Stimulated activated naive B cell treated with anti-CD40 and anti-IgM and Interleukin-4, amounts not matched to agents 10 μg/mL and 1 μg/mL and 100 μg/mL, for 72 hours (primary cell): ENCODE results near the gene VDAC2.
"Not testable (repeated sequence)": the region's sequence is repeated elsewhere in the genome, so short reads cannot be mapped to it uniquely, and the experiment has no call there.

ENCODE experiments used
- ATAC-seq, 2 donors: fragments of 150-1000 bp; cut with Tn5 transposase; replicated peaks; 2 replicates each; pipeline ENCODE4 v1.10.0; 2021; ENCODE audit warnings: moderate library complexity in 1 of 2
- DNase-seq: peaks from one replicate; pipeline ENCODE4 v3.0.0; 2021
- H3K27ac Mint-ChIP-seq: one replicate; pipeline ENCODE4 v1.8.0; 2022; ENCODE audit warnings: mild to moderate bottlenecking, mixed read lengths
- H3K27me3 Mint-ChIP-seq, 2 donors: one replicate each; pipeline ENCODE4 v1.8.0; 2022; ENCODE audit warnings: mixed read lengths in 2 of 2
- H3K36me3 Mint-ChIP-seq, 2 donors: one replicate each; pipeline ENCODE4 v1.8.0; 2022; ENCODE audit warnings: mixed read lengths in 2 of 2, mild to moderate bottlenecking in 1 of 2
- H3K4me1 Mint-ChIP-seq, 2 donors: one replicate each; pipeline ENCODE4 v1.8.0; 2022; ENCODE audit warnings: mixed read lengths in 2 of 2, mild to moderate bottlenecking in 1 of 2
- H3K4me3 Mint-ChIP-seq, 2 donors: one replicate each; pipeline ENCODE4 v1.8.0; 2022; ENCODE audit warnings: mild to moderate bottlenecking in 2 of 2, mixed read lengths in 2 of 2, moderate library complexity in 1 of 2
- H3K9me3 Mint-ChIP-seq, 2 donors: one replicate each; pipeline ENCODE4 v1.8.0; 2022; ENCODE audit warnings: mixed read lengths in 2 of 2, mild to moderate bottlenecking in 1 of 2

Gene VDAC2

DNA sequence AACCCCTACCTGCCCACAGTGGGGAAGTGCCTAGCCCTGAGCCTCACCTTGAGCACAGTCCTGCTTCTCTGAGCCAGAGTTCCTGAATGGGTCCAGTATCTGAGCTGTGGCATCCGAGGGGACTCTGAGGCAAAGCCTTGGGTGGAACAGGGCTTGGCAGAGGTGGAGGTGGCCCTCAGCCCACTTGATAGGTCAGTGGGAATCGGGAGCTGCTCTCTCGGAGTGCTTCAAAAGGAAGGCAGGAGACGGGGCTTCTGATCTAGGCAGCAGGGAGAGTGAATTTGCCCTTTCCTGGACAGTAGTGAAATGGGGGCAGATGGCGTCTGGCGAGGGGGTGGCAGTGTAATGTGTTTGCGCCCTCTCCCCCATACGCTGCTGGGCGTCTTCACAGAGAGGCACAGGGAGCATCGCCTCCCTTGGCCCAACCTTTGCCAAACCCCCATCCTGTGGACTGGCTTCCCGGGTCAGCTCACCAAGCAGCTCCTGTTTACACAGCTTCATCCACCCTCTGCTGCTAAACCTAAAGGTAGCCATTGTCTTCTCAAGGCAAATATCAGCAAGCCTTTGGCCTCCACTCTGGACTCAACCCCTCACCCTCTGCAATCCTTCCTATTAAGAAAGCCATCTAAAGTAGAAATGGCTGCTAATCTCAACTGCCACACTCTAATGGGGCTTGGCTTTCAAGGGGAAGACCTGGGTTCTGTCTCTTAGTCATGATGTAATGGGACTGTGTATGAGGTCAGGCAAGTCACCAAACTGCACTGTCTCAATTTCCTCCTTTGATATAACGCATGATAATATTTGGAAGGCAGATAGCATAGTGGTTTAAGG is 21.1 kb upstream of the VDAC2 start:
- Mint-ChIP-seq H3K9me3 (no peaks in the 10 kb centered on the region), H3K27me3 (no peaks in the 10 kb centered on the region), H3K4me3 (no peak overlapping the region), H3K27ac (peak overlapping the region; percentile 31), H3K4me1 (peaks cover 8 to 11% of the 10 kb centered on the region in 2 donors), H3K36me3 (peaks cover 14 to 36% of the 10 kb centered on the region in 2 donors)
- DNase-seq (no peak), ATAC-seq (no peak)

DNA sequence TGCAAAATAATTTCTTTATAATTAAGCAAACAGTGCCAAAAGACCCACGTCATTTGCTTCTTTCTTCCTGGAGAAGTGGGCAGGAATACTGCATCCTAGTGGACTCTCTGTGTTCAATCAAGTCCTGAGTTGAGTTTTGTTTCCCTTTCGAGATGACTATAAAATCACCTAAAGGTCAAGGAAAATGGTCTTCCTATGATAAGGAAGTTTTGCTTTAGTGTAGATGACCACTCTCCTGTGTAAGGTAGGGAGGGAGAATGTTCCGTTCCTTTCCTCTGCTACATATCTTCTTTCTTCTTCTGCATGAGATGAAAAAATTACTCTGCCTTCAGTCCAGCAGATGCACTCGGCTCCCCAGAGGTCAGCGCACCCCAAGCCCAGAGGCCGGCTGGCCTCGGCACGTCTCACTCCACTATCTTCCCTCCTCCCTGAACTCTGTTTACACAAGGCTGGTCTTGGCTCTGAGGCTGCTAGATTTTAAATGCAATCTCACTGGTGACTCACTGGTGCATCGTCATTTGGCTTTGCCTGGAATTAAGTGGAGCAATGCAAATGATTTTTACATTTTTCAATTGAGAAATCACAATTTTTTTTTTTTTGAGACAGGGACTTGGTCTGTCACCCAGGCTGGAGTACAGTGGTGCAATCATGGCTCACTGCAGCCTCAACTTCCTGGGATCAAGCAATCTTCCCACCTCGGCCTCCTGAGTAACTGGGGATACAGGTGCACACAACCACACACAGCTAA is 18.6 kb upstream of the VDAC2 start:
- DNase-seq = no peak
- no peak for ATAC-seq
- peaks cover 0 to 1% of the 10 kb centered on the region in 2 donors for H3K4me1 Mint-ChIP-seq
- peak overlapping the region; percentile 49 for H3K27ac Mint-ChIP-seq
- H3K36me3 Mint-ChIP-seq = peaks cover 25 to 46% of the 10 kb centered on the region in 2 donors
- H3K27me3 Mint-ChIP-seq = no peaks in the 10 kb centered on the region
- H3K4me3 Mint-ChIP-seq = no peak overlapping the region
- no peaks in the 10 kb centered on the region for H3K9me3 Mint-ChIP-seq

DNA sequence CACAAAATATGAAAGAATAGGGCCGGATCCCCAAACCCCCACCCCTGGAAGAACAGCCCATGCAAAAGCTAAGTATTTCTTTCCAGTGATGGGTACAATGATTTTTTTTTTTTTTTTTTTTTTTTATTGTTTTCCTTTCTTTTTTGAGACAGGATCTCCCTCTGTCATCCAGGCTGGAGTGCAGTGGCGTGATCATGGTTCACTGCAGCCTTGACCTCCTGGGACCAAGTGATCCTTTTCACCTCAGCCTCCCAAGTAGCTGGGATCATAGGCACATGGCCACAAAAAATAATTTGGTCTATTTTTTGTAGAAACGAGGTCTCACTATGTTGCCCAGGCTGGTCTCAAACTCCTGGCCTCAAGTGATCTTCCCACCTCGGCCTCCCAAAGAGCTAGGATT is 16.0 kb upstream of the VDAC2 start:
- ATAC-seq = not testable (repeated sequence)
- H3K36me3 Mint-ChIP-seq = peaks cover 27 to 45% of the 10 kb centered on the region in 2 donors

DNA sequence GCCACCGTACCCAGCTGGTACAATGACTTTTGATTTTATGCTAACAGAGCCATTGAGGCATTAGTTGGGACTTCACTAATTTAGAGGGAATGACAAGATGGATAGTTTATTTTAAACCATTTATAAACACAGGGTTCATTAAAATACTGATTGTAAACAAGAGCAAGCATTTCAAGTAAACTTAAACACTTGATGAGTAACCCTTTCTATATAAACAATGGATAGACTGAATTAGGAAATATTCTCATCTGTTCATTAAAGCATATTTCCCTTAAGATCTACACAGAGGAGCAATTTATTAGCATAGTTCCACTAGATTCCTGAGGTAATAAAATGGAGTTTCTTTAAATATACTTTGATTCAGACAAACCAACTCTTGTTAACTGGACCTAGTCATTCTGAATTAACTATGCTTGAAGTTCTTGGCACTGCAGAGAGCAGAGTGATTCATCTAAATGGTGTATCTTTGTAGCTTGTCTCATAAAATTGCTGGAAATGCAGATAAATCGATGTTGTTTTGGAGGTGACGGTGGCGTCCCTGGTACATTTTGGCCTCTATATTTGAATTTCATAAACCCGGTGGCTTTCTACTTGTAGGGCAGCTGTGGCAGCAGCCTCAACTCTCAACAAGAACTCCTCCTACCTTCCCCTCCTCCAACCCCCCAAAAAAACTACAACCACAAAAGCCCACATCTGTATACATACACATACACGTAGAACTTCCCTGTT is 15.4 kb upstream of the VDAC2 start:
- ATAC-seq = no peak

More for the DNA sequence above, 16.0 kb upstream of the VDAC2 start:
- H3K9me3 Mint-ChIP-seq, H3K27ac Mint-ChIP-seq, H3K4me1 Mint-ChIP-seq, DNase-seq, H3K4me3 Mint-ChIP-seq, H3K27me3 Mint-ChIP-seq: not testable (repeated sequence)

DNA sequence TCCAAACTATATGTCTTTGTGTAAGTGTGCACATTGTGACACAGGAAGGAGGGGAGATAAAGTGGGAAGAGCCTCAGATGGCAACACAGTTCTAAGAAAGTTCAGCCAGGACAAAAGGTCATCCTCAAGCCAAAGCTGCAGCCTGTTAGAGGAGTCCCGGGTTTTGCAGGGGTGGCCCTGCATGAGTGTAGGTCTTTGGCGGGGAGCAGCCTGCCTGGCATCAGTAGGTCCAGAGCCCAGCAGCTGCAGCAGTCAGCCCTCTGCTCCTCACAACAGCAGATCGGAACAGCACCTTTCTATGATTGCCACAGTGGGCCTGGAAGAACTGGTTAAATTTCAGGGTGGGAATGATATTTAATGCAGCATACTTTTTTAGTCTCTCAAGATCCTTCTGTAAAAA is 13.5 kb upstream of the VDAC2 start:
- ATAC-seq (no peak), DNase-seq (no peak)
- H3K27me3 Mint-ChIP-seq = no peaks in the 10 kb centered on the region
- H3K9me3 Mint-ChIP-seq = no peaks in the 10 kb centered on the region
- peaks cover 23 to 47% of the 10 kb centered on the region in 2 donors for H3K36me3 Mint-ChIP-seq
- no peak overlapping the region for H3K4me3 Mint-ChIP-seq
- no peak overlapping the region for H3K27ac Mint-ChIP-seq
- H3K4me1 Mint-ChIP-seq = peaks cover 0 to 3% of the 10 kb centered on the region in 2 donors

More for the DNA sequence above, 15.4 kb upstream of the VDAC2 start:
- Mint-ChIP-seq H3K9me3 (no peaks in the 10 kb centered on the region), H3K27me3 (no peaks in the 10 kb centered on the region), H3K36me3 (peaks cover 27 to 45% of the 10 kb centered on the region in 2 donors), H3K27ac (no peak overlapping the region), H3K4me3 (no peak overlapping the region), H3K4me1 (no peaks in the 10 kb centered on the region)
- no peak for DNase-seq

DNA sequence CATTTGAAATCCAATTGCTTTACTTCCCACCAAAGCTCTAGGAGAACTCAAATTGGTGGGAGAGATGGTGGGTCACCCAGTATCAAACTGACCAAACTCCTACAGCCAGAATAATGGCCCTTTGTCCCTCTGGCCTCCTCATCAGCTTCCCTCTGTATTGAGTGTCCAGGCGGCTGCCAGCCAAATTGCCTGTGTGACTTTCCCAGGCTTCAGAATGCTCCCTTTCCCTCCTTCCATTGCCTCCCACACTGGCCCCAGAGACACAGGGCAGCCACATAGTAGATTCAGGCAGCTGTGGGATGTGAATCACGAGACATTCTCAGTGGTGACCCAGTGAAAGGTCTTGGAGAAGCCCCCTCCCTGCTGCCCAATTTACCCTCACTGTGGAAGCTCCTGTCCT is 12.7 kb upstream of the VDAC2 start:
- DNase-seq (no peak), ATAC-seq (no peak)
- Mint-ChIP-seq H3K4me3 (no peak overlapping the region), H3K27me3 (no peaks in the 10 kb centered on the region), H3K36me3 (peaks cover 21 to 50% of the 10 kb centered on the region in 2 donors), H3K4me1 (peaks cover 0 to 3% of the 10 kb centered on the region in 2 donors), H3K9me3 (no peaks in the 10 kb centered on the region), H3K27ac (no peak overlapping the region)

DNA sequence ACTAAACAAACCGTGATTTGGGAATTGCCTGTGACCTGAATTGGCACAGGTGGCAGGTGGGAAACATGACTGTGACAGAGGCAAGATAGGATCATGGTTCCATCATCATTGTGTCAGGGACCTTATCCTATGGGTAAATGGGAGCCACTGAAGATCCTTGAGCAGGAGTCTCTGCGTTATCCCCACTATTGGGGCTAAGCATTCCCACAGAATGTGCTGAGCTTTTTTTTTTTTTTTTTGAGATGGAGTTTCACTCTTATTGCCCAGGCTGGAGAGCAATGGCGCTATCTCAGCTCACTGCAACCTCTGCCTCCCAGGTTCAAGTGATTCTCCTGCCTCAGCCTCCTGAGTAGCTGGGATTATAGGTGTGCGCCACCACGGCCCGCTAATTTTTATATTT is 10.6 kb upstream of the VDAC2 start:
- not testable (repeated sequence) for H3K27me3 Mint-ChIP-seq, H3K9me3 Mint-ChIP-seq, DNase-seq, H3K4me3 Mint-ChIP-seq, H3K4me1 Mint-ChIP-seq, ATAC-seq
- peak overlapping the region; percentile 22 for H3K27ac Mint-ChIP-seq
- peaks cover 18 to 41% of the 10 kb centered on the region in 2 donors for H3K36me3 Mint-ChIP-seq

DNA sequence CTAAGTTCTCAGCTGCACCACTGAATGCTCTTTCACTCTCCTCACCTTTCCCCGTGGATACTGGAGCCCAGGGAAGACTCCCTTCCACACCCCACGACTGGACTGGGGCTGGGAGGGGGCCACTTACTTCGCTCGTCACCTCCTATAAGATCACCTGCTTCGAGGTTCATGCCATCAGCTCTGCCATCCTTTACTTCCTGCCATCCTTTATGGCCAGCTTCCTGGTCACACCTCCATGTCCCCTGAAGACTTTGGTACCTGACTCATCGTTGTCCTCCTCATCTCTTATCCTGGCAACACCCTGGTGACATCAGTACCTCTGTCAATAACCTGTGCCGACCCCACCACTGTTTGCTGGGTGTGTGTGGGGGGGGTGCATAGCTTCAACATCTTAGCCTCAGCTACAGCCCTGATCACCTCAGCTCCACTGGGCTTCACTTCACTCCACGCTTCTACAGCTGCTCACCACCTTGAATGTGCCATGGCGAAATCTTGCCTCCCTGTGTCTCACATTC is 8.7 kb upstream of the VDAC2 start:
- no peaks in the 10 kb centered on the region for H3K9me3 Mint-ChIP-seq
- H3K27ac Mint-ChIP-seq = no peak overlapping the region
- DNase-seq (no peak), ATAC-seq (no peak)
- H3K36me3 Mint-ChIP-seq = peaks cover 13 to 32% of the 10 kb centered on the region in 2 donors
- H3K4me1 Mint-ChIP-seq = peaks cover 0 to 3% of the 10 kb centered on the region in 2 donors
- no peaks in the 10 kb centered on the region for H3K27me3 Mint-ChIP-seq
- no peak overlapping the region for H3K4me3 Mint-ChIP-seq

DNA sequence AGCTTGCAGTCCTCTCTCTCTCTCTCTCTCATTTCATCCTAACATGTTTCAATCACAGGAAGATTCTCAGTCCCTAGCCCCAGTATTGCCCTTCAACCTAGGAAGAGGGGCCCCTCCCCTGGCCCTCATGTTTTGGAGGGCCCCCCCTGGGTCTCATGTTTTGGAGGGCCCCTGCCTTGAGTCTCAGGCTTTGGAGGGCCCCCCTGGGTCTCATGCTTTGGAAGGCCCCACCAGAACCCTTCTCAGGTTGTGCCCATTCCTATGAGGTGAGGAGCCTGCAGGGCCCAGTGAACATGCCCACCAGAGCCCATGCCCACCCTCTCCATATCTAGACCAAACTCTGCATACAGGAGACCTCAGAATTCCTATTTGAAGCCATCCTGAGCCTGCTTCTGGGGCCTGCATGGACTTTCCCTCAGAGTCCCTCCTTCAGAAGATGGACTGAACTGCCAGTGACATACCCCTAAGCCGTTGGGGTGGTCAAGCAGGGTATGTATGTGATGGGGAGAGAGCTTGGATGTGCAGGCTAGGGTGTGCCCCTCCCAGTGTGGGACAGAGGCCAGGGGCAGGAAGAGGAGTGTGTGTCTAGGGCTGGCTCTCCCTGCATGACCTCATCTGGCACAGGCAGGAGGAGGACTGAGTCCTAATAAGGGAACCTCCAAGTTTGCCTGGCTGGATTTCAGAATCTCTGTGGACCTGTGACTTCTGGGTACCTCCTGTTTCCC is 8.1 kb upstream of the VDAC2 start:
- Mint-ChIP-seq H3K9me3 (no peaks in the 10 kb centered on the region), H3K36me3 (peaks cover 12 to 29% of the 10 kb centered on the region in 2 donors), H3K4me1 (peaks cover 0 to 3% of the 10 kb centered on the region in 2 donors), H3K27me3 (no peaks in the 10 kb centered on the region), H3K27ac (no peak overlapping the region), H3K4me3 (no peak overlapping the region)
- ATAC-seq = no peak
- DNase-seq = no peak

DNA sequence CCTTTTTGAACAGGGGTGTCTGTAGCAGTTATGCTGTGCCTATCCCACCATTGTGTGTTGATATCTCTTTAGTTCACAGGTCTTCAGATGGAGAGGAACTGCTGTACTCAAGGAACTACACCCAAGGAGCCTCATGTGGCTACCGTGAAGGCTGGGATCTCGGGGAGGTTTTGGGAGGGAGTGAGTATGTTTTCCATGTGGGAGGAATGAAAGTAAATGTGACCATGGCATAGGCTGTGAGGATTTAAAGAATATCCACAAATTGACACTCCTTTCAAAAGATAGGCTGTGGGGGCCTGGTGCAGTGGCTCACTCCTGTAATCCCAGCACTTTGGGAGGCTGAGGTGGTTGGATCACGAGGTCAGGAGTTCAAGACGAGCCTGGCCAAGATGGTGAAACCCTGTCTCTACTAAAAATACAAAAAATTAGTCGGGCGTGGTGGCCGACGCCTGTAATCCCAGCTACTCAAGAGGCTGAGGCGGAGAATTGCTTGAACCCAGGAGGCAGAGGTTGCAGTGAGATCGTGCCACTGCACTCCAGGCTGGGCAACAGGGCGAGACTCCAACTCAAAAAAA is 7.5 kb upstream of the VDAC2 start:
- H3K4me1 Mint-ChIP-seq, H3K9me3 Mint-ChIP-seq, H3K27ac Mint-ChIP-seq, H3K27me3 Mint-ChIP-seq, DNase-seq, ATAC-seq, H3K4me3 Mint-ChIP-seq: not testable (repeated sequence)
- H3K36me3 Mint-ChIP-seq = peaks cover 9 to 29% of the 10 kb centered on the region in 2 donors

DNA sequence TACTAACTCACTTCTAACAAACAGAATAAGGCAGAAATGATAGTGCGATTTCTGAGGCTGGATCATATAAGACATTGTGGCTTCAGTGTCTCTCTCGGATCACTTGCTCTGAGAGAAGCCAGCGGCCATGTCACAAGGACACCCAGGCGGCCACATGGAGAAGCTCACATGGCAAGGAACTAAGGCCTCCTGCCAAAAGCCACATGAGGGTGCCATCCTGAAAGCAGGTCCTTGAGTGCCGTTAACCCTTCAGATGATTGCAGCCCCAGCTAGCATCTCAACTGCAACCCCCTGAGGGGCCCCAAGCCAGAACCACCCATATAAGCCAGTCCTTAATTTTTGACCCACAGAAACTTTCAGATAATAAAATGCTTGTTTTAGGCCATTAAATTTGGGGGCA is 6.9 kb upstream of the VDAC2 start:
- DNase-seq = no peak
- Mint-ChIP-seq H3K4me1 (peaks cover 7 to 8% of the 10 kb centered on the region in 2 donors), H3K9me3 (no peaks in the 10 kb centered on the region), H3K27me3 (no peaks in the 10 kb centered on the region), H3K27ac (no peak overlapping the region), H3K4me3 (no peak overlapping the region), H3K36me3 (peaks cover 8 to 32% of the 10 kb centered on the region in 2 donors)
- no peak for ATAC-seq

DNA sequence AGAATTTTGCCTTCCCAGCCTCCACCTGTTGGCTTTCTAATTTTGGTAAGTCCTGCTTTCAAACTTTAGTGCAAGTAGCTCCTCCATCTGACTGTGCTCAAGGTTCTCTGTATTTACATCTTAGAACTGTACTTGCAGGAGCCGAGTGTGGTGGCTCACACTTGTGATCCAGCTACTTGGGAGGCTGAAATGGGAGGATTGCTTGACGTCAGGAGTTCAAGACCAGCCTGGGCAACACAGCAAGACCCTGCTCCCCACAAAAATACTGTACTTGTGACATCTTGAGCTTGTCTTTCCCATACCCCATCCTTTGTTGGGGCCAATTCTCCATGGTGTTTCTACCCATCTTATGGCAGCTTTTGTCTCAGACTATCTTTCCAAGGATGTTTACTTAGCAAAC is 4.7 kb upstream of the VDAC2 start:
- Mint-ChIP-seq H3K9me3 (no peaks in the 10 kb centered on the region), H3K36me3 (peaks cover 8 to 32% of the 10 kb centered on the region in 2 donors), H3K4me3 (no peak overlapping the region), H3K27me3 (no peaks in the 10 kb centered on the region), H3K4me1 (peaks cover 8 to 11% of the 10 kb centered on the region in 2 donors), H3K27ac (no peak overlapping the region)
- ATAC-seq (no peak), DNase-seq (no peak)

DNA sequence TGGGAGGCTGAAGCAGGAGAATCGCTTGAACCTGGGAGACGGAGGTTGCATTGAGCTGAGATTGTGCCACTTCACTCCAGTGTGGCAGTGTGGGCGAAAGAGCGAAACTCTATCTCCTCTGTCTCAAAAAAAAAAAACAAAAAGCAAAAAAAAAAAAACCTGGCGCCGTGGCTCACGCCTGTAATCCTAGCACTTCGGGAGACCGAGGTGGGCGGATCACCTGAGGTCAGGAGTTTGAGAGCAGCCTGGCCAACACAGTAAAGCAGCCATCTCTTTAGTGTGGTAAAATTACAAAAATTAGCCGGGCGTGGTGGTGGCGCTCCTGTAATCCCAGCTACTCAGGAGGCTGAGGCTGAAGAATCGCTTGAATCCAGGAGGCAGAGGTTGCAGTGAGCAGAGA is 4.0 kb upstream of the VDAC2 start:
- ATAC-seq, H3K27ac Mint-ChIP-seq, DNase-seq, H3K27me3 Mint-ChIP-seq, H3K4me3 Mint-ChIP-seq, H3K9me3 Mint-ChIP-seq: not testable (repeated sequence)
- Mint-ChIP-seq H3K36me3 (peaks cover 11 to 37% of the 10 kb centered on the region in 2 donors), H3K4me1 (peaks cover 12 to 15% of the 10 kb centered on the region in 2 donors)
